Stimulated activated CD4-positive, alpha-beta T cell treated with anti-CD3 and anti-CD28 coated beads, Interleukin-4, amount 100 ng/mL, for 24 hours (primary cell): Measurements from ENCODE around the gene MAP3K2.

Source experiments
- DNase-seq: peaks from one replicate; pipeline ENCODE4 v3.0.0-alpha.2; 2020

Gene MAP3K2

GRCh38 chr2:127406454-127406853, 18.7 kb upstream of the MAP3K2 start:
- no peak for DNase-seq

- DNase-seq = no peak
Observed at GRCh38 chr2:127405255-127405610, 17.5 kb upstream of the MAP3K2 start.

GRCh38 chr2:127404466-127405254, 16.9 kb upstream of the MAP3K2 start:
- no peak for DNase-seq

GRCh38 chr2:127403460-127403859, 15.7 kb upstream of the MAP3K2 start:
- DNase-seq = no peak

- DNase-seq = no peak
Observed at GRCh38 chr2:127401757-127402695, 14.3 kb upstream of the MAP3K2 start.

- peak; percentile 58 for DNase-seq
Observed at GRCh38 chr2:127400897-127401756, 13.4 kb upstream of the MAP3K2 start.

- no peak for DNase-seq
Observed at GRCh38 chr2:127400533-127400896, 12.7 kb upstream of the MAP3K2 start.

- peak; percentile 54 for DNase-seq
Observed at GRCh38 chr2:127398239-127398590, 10.4 kb upstream of the MAP3K2 start.

GRCh38 chr2:127397568-127398238, 9.9 kb upstream of the MAP3K2 start:
- DNase-seq = no peak

- no peak for DNase-seq
Observed at GRCh38 chr2:127394492-127394891, 6.7 kb upstream of the MAP3K2 start.

- no peak for DNase-seq
Observed at GRCh38 chr2:127392828-127393578, 5.2 kb upstream of the MAP3K2 start.

- DNase-seq = no peak
Observed at GRCh38 chr2:127392133-127392827, 4.5 kb upstream of the MAP3K2 start.

GRCh38 chr2:127389778-127390435, 2.1 kb upstream of the MAP3K2 start:
- no peak for DNase-seq

- peak; percentile 27 for DNase-seq
Observed at GRCh38 chr2:127388423-127389164, 819 bp upstream of the MAP3K2 start.

- peak; percentile 80 for DNase-seq
Observed at GRCh38 chr2:127386764-127387654, 766 bp downstream of the MAP3K2 start.

GRCh38 chr2:127386246-127386645, 1.5 kb downstream of the MAP3K2 start:
- no peak for DNase-seq

- no peak for DNase-seq
Observed at GRCh38 chr2:127384529-127384928, 3.2 kb downstream of the MAP3K2 start.

GRCh38 chr2:127382831-127383230, 4.9 kb downstream of the MAP3K2 start:
- no peak for DNase-seq

GRCh38 chr2:127381762-127382161, 6.0 kb downstream of the MAP3K2 start:
- peak; percentile 41 for DNase-seq
